NCI-H2196 (cell line): ENCODE results near the gene PDE8B.

ENCODE experiments used
- DNase-seq: peaks from one replicate; lab custom pipeline; 2025; ENCODE audit not compliant: unreplicated experiment; lab: John Stamatoyannopoulos, UW

PDE8B gene

GRCh38 chr5:77282337-77283027 lies 72.0 kb downstream of the PDE8B start:
- DNase-seq: no peak

DNA sequence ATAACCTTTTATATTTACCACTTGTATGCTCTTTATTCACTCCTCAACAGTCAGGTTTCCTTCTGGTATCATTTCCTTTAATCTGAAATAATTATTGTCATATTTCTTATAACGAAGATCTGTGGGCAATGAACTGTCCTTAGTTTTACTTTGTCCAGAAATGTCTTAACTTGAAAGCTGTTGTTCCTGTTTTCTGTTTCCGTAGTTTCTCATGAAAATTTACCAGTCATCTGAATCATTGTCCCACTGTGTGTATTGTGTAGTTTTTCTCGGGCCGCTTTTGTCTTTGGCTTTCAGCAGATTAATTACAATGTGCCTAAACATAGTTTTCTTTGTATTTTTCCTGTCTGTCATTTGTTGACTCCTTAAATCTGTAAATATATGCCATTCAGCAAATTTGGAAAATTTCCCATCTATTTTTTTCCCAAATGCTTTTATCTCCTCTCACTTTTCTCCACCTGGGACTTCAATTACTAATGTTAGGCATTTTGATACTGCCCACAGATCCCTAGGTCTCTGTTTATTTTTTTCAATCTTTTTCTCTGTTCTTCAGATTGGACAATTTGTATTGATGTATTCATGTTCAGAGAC lies 74.9 kb downstream of the PDE8B start:
- no peak for DNase-seq

GRCh38 chr5:77292026-77292757 lies 81.7 kb downstream of the PDE8B start:
- no peak for DNase-seq

- DNase-seq: no peak
These were observed 83.7 kb downstream of the PDE8B start for GRCh38 chr5:77294185-77294584.

DNA sequence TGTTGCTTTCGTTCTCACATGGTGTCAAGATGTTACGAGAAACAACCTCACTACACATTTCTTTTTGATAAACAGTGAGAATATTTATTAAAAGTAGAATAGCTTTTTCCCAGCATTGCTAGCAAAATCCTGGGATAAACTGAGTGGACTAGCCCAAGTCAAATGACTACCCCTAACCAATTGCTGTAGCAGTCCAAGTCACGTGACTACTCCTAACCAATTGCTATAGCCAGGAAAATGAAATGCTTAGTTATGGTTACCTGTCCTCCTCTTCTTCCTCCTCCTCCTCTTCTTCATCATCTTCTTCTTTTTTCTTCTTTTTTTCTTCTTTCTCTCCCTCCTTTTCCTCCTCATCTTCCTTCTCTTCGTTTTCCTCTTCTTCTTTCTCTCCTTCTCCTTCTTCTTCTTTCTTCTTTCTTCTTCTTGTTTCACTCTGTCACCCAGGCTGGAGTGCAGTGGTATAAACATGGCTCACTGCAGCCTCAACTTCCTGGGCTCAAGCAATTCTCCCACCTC lies 85.4 kb downstream of the PDE8B start:
- DNase-seq: no peak

DNA sequence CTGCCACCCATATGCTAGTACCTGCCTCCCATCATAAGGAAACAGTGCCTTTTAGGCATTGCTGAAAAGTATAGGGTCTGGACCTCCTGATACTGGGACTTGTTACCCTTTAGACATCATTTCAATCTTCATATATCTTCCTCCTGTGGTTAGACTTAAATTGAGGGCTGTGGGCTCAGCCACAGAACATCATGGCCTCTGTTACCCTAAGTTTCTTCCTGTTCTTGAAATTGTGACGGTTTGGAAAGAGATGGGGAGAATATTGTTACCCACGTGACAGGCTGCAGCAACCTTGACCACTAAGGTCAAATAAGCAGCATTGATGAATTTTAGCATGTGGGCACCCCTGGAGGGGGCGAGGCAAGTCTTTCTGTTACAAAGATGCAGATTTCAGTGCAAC lies 87.7 kb downstream of the PDE8B start:
- no peak for DNase-seq

GRCh38 chr5:77300451-77300850 lies 90.0 kb downstream of the PDE8B start:
- no peak for DNase-seq

GRCh38 chr5:77301447-77301883 lies 91.0 kb downstream of the PDE8B start:
- no peak for DNase-seq

DNA sequence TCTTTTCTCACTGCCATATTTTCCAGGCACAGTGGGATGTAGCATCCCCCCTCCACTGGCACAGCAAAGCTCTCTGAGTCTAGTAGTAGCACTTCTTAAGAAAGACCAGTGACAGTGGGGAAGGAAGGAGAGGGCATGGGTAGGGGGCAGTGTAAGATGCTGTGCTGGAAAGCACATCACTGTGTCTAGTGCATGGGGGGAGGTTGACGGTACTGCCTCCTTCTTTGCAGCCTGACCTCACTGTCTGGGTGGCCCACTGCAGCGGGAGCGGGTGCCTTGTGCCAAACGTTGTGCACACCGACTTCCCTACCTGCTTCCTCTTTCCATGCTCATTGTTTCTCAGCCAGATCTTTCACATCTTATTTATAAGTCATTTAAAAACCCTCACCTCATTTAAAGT lies 91.8 kb downstream of the PDE8B start:
- no peak for DNase-seq

DNA sequence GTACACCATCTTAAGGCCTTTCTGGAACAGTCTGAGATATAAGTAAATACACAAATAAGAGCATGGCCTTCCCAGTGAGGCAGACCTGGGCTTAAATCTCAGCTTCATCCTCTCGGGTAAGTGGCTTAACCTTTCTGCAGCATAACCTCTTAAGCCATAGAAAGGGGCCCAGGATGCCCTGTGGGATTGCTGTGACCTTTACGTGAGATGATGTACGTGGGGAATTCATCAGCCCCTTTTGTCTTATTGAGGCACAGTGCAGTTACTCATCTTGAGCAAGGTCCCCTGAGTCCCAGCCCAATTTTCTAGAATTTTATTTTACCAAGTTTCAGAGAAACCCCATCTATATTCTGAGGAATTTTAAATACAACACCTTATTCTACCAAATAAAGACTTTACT lies 92.2 kb downstream of the PDE8B start:
- no peak for DNase-seq

- DNase-seq: no peak
These were observed 93.9 kb downstream of the PDE8B start for GRCh38 chr5:77304388-77304787.

DNA sequence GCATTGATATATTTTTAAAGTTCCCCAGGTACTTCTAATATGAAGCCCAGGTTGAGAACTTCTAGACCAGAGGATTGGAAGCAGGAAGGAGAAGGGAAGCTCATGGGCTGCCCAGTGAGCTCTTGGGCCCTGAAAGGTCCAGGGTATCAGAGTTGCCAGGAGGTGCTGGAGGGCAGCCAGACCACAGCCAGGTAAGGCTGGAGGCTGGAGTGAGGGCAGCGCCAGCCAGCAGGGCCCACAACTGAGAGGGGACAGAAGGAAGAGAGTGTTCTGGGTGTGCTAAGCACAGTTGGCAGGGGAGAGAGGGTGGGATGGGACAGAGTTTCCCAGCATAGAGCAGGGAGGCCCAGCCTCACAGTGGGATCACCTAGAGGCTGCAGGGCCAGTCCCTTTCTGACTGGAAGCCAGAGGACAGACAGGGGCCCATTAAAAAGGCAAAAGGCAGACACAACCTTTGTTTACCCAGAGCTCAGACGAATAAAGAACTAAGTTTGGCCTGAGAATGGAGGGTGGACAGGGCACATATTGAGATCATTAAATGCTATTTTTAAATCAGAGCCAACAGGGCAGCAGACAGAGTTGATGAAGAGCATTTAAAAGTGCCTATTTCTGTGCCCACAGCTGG lies 94.9 kb downstream of the PDE8B start:
- peak; percentile 8 for DNase-seq

DNA sequence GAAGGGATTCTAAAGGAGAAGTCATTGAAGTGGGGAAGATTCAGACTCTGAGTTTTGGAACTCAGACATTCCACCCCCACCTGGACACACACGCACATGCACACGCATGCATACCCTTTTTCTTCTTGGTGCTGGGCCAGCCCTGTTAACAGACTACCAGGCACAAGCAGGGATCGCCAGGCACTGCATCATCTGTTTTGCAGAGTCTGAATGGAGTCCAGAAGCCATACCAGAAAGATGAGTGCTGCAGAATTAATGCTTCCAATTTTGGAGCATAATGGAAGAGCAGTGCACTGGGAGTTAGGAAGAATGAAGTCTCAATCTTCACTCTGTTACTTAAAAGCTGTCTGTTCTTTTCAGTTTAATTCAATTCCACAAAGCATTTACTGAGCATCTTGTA lies 95.5 kb downstream of the PDE8B start:
- DNase-seq: no peak

GRCh38 chr5:77306531-77306930 lies 96.1 kb downstream of the PDE8B start:
- DNase-seq: no peak

GRCh38 chr5:77308154-77308960 lies 97.9 kb downstream of the PDE8B start:
- no peak for DNase-seq

DNA sequence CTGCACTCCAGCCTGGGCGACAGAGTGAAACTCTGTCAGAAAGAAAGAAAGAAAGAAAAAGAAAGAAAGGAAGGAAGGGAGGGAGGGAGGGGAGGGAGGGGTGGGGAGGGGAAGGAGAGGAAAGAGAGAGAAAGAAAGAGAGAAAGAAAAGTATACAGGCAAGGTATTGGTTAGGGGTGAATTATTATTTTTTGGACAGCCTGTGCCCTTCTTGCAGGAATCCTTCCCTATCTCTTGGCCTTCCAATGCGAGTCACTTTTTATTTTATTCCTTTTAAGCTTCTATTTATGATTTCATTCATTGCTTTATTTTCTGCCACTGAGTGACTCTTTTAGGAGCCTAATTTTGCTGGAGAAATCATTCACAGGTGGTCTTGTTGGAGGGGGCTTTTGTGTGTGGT lies 98.7 kb downstream of the PDE8B start:
- no peak for DNase-seq

- DNase-seq: no peak
These were observed 100.2 kb downstream of the PDE8B start for GRCh38 chr5:77310494-77311213.

DNA sequence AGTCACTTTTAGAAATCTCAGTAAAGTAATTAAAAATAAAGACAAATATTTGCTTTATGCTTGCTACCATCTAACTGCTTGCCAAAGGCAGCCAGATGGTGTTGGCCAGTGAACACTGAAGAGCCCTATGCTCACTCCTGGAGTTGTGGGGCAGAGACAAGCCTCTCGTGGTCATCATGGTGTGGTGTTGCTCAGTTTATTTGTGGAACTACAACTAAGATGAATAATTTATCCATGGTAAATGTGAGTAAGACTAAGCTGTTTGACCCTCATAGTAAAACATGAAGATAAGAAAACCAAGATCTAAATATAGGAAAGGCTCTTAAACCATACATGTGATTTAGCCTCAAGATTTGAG lies 100.7 kb downstream of the PDE8B start:
- DNase-seq: no peak

GRCh38 chr5:77312413-77312812 lies 101.9 kb downstream of the PDE8B start:
- DNase-seq: no peak
